ENCODE data around the gene RETREG2.
A peak's percentile ranks its signal among the peaks of the same experiment; 100 is the strongest.

The RETREG2 gene

GRCh38 chr2:219177552-219178376, at the start of gene RETREG2:
Gene RETREG2 (plus strand): TSS chr2:219178275. CDS start chr2:219178353, 78 bp downstream.
- peak; percentile 22 to 53 for TF ChIP-seq CTCF (IDR thresholded peaks at IDR 0.05)
- Histone ChIP-seq H3K4me1 (peaks cover 4 to 36% (median 33%) of the 10 kb centered on the region in 4 donors), H3K4me3 (peak within 1 kb of the TSS; percentile 87 to 90), H3K27ac (peak within 1 kb of the TSS; percentile 98), H3K36me3 (peaks cover 53 to 61% (median 60%) of the 10 kb centered on the region in 3 donors), H3K27me3 (no peaks in the 10 kb centered on the region), H3K9me3 (no peaks in the 10 kb centered on the region)
- DNase-seq = peak; percentile 94
- intact Hi-C loops (cut with DNase I; ENCODE audit: low total_unique reads) = loop anchor here (5.0 to 10.0 kb wide), 2 partner anchors 40 to 207 kb away; partner anchors contain the start of genes ABCB6 and DNPEP

- H3K9me3 ChIP-seq = no peaks in the 10 kb centered on the region
- peaks cover 0 to 4% (median 0%) of the 10 kb centered on the region in 3 donors for H3K36me3 ChIP-seq
- H3K27ac ChIP-seq = no peak overlapping the region
- H3K4me3 ChIP-seq = no peak overlapping the region
- intact Hi-C loops (cut with DNase I; ENCODE audit: low total_unique reads) = no loop called here
- TF ChIP-seq CTCF (IDR thresholded peaks at IDR 0.05) = no peak
- no peak for DNase-seq
- no peaks in the 10 kb centered on the region for H3K27me3 ChIP-seq
- peaks cover 0 to 30% (median 10%) of the 10 kb centered on the region in 4 donors for H3K4me1 ChIP-seq
Measured at GRCh38 chr2:219128396-219128795, 49.7 kb upstream of the RETREG2 start.

GRCh38 chr2:219129589-219129988, 48.5 kb upstream of the RETREG2 start:
- no peak overlapping the region for H3K4me3 ChIP-seq
- DNase-seq = no peak
- intact Hi-C loops (cut with DNase I; ENCODE audit: low total_unique reads) = no loop called here
- H3K27ac ChIP-seq = no peak overlapping the region
- peaks cover 0 to 23% (median 10%) of the 10 kb centered on the region in 4 donors for H3K4me1 ChIP-seq
- no peaks in the 10 kb centered on the region for H3K27me3 ChIP-seq
- no peak for TF ChIP-seq CTCF (IDR thresholded peaks at IDR 0.05)
- H3K36me3 ChIP-seq = peaks cover 0 to 4% (median 0%) of the 10 kb centered on the region in 3 donors
- no peaks in the 10 kb centered on the region for H3K9me3 ChIP-seq

- intact Hi-C loops (cut with DNase I; ENCODE audit: low total_unique reads) = no loop called here
- H3K27me3 ChIP-seq = no peaks in the 10 kb centered on the region
- H3K4me3 ChIP-seq = no peak overlapping the region
- H3K36me3 ChIP-seq = peaks cover 0 to 4% (median 0%) of the 10 kb centered on the region in 3 donors
- no peaks in the 10 kb centered on the region for H3K9me3 ChIP-seq
- no peak for DNase-seq
- H3K4me1 ChIP-seq = peaks cover 0 to 23% (median 3%) of the 10 kb centered on the region in 4 donors
- no peak overlapping the region for H3K27ac ChIP-seq
- TF ChIP-seq CTCF (IDR thresholded peaks at IDR 0.05) = no peak
Measured at GRCh38 chr2:219131327-219131726, 46.7 kb upstream of the RETREG2 start.

GRCh38 chr2:219131744-219132143, 46.3 kb upstream of the RETREG2 start:
- Histone ChIP-seq H3K9me3 (no peaks in the 10 kb centered on the region), H3K36me3 (peaks cover 0 to 4% (median 0%) of the 10 kb centered on the region in 3 donors), H3K4me1 (peaks cover 0 to 19% (median 3%) of the 10 kb centered on the region in 4 donors), H3K4me3 (no peak overlapping the region), H3K27ac (no peak overlapping the region), H3K27me3 (no peaks in the 10 kb centered on the region)
- intact Hi-C loops (cut with DNase I; ENCODE audit: low total_unique reads) = no loop called here
- TF ChIP-seq CTCF (IDR thresholded peaks at IDR 0.05) = no peak
- DNase-seq = no peak
